ENCODE data around the gene TCERG1.

- TF ChIP-seq POLR2A (IDR thresholded peaks at IDR 0.05) (no peak), CTCF (IDR thresholded peaks at IDR 0.05) (no peak), EP300 (IDR thresholded peaks at IDR 0.05) (no peak)
Observed at GRCh38 chr5:146448783-146449519, 1.8 kb downstream of the TCERG1 start.

All from ovary (tissue), 3 donors.